Measurements from ENCODE around the gene GYPC. TPM values are rescaled to one million over a fixed set of nuclear protein-coding genes. Genes with fewer than 3 reads are reported as not detected.

The GYPC gene
- total RNA-seq, 1 donor from 2014 or later: 59.9 TPM

DNA sequence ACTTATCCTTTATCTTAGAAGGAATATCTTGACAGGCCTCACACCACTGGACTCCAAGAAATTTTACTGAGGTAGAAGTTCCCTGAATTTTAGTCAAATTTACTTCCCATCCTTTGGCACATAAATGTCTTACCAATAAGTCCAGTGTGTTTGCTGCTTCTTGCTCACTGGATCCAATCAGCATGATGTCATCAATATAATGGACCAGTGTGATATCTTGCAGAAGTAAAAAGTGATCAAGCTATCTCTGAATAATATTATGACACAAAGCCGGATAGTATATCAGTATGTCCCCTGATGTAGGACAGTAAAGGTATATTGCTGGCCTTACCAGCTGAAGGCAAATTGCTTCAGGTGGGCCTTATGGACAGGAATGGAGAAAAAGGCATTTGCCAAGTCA lies 6.9 kb upstream of the GYPC start:
- TF ChIP-seq, protein P1, sequence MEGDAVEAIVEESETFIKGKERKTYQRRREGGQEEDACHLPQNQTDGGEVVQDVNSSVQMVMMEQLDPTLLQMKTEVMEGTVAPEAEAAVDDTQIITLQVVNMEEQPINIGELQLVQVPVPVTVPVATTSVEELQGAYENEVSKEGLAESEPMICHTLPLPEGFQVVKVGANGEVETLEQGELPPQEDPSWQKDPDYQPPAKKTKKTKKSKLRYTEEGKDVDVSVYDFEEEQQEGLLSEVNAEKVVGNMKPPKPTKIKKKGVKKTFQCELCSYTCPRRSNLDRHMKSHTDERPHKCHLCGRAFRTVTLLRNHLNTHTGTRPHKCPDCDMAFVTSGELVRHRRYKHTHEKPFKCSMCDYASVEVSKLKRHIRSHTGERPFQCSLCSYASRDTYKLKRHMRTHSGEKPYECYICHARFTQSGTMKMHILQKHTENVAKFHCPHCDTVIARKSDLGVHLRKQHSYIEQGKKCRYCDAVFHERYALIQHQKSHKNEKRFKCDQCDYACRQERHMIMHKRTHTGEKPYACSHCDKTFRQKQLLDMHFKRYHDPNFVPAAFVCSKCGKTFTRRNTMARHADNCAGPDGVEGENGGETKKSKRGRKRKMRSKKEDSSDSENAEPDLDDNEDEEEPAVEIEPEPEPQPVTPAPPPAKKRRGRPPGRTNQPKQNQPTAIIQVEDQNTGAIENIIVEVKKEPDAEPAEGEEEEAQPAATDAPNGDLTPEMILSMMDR (conservative IDR thresholded peaks at IDR 0.05; ENCODE audit: low read depth, low read length): no peak

DNA sequence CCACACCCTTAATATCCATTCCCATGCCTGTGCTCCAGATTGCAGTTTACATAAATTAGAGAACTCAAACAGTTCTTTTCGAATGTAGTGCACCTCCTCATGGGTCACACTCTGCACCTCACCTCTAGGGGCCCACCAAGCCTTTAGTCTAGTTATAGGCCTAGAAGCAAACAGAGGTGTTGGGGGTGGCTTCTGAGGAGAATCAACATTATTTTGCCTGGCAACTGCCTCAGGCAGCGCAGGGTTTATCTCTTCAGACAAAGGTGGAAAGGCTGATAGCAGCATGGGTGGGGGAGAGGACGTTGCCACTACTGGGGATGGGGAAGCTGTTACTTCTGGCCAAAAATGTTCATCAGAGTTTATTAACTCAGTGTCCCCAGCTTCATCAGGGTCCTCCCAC lies 5.0 kb upstream of the GYPC start:
- no peak for DNase-seq (ENCODE audit: low read depth)
- no peak overlapping the region for H3K4me3 ChIP-seq (ENCODE audit: low read depth, low read length)
- TF ChIP-seq, protein P1 (conservative IDR thresholded peaks at IDR 0.05; ENCODE audit: low read depth, low read length): no peak

More for the DNA sequence above, 6.9 kb upstream of the GYPC start:
- H3K4me3 ChIP-seq (ENCODE audit: low read depth, low read length): no peak overlapping the region
- DNase-seq (ENCODE audit: low read depth): no peak

DNA sequence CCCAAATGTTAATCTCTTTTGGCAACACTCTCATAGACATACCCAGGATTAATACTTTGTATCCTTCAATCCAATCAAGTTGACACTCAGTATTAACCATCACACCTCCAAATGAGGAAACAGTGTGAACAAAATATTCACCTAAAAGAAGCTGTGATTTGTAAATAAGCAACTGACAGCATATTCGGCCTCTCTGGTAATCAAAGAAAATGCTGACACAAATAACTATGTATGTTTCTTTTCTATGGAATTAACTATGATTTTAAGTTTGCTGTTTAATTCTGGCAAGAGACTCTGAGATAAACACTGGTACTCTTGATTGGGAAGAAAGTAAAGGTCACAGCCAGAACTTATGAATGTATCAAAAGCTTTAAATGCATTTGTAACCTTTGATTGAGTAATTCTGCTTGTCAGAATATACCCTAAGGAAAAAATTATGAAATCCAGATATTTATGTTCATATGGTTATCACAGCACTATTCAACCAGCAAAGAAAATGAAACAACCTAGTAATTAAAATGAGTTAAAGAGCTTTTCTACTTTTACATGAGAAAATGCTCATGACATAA lies 3.6 kb upstream of the GYPC start:
- TF ChIP-seq, protein P1 (conservative IDR thresholded peaks at IDR 0.05; ENCODE audit: low read depth, low read length): no peak
- no peak for DNase-seq (ENCODE audit: low read depth)

DNA sequence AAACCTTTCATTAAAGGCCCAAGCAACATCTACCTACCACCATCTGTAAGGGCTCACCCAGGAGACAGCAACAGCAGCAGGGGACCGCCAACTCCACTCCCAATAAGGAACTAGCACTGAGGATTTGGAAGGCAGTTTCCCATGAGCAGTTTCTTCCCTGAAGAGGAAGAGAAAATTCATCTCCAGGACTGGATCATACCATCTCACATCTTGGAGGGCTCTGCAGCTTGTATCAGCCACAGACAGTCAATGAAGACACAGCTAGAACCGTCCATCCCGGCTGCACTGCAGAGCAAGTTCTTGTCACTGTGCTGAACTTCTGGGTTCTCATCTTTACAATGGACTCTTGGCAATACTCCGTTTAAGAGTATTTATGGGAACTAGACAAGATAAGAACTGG lies 2.8 kb upstream of the GYPC start:
- TF ChIP-seq, protein P1 (conservative IDR thresholded peaks at IDR 0.05; ENCODE audit: low read depth, low read length): no peak
- no peak for DNase-seq (ENCODE audit: low read depth)
- H3K4me3 ChIP-seq (ENCODE audit: low read depth, low read length): no peak overlapping the region

More for the DNA sequence above, 3.6 kb upstream of the GYPC start:
- H3K4me3 ChIP-seq (ENCODE audit: low read depth, low read length): no peak overlapping the region

DNA sequence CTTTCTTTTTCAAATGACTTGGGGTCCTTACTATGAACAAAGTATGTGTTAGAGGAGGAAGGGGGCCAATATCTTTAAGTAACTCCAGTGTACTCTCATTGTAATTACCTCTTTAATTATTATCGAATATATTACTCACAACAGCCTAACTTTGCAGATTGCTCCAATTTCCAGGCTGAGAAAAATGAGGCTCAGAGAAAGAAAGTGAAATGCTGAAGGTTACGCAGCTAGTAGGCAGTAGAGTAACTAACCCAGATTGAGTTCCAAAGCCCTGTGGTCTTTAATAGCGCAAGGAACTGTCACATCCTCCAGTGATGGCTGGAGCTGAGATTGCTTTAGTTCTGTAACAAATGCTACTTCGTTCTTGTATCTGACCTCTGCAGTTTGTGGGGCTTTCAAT lies 2.2 kb upstream of the GYPC start:
- H3K4me3 ChIP-seq (ENCODE audit: low read depth, low read length): no peak overlapping the region
- TF ChIP-seq, protein P1 (conservative IDR thresholded peaks at IDR 0.05; ENCODE audit: low read depth, low read length): no peak
- no peak for DNase-seq (ENCODE audit: low read depth)

DNA sequence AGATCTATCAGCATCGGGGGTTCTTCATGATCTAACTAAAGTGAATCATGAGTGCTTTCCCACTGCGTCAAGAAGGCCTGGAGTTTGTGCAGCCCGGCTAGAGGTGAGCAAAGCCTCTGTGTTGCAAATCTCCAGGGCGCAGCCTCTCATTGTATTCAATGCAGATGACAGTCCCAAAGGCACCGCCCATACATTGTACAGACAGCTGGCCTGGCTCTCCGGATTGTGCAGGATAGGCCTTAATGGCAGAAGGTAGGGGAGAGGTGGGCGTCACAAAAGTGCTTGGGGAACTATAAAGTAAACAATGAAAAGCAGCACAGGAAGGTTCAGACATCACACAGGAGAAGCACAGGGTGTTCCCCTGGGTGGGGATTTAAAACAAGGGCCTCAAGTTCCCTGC lies 907 bp upstream of the GYPC start:
- no peak overlapping the region for H3K4me3 ChIP-seq (ENCODE audit: low read depth, low read length)
- DNase-seq (ENCODE audit: low read depth): no peak
- TF ChIP-seq, protein P1 (conservative IDR thresholded peaks at IDR 0.05; ENCODE audit: low read depth, low read length): no peak

DNA sequence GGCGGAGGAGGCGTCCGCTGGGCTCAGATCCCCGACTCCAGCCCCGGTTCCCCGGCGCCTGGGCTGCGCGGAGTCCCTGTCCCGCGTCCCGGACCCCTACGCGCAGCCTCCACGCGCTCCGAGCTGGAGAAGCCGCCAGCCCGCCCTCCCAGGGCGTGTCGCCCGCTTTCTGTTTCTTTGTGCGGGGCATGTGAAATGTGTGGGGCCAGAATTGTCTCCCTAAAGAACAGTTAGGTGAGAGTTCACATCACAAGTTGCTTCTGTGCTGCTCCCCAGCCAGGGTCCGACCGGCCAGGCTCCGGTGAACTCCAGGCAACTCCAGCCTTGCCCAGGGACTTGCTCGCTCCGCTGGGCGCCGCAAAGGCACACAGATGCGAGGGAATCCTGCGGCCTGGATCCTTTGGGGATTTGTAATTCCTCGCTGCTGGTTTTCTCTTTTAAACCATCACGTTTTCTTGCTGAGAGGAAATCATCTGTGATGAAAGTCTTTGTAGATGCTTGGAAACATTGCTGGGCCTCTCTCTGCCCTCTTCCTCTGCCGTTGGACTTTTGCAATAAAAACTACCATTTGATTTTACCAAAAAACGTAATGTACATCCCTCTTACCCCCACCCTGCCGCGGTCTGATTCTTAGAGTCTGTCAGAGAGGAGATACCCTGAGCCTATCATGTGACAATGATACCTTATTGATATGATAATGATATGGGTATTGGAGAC lies 631 bp downstream of the GYPC start:
- H3K4me3 ChIP-seq (ENCODE audit: low read depth, low read length): peak overlapping the region; percentile 63
- no peak for DNase-seq (ENCODE audit: low read depth)
- TF ChIP-seq, protein P1 (conservative IDR thresholded peaks at IDR 0.05; ENCODE audit: low read depth, low read length): no peak

Measured in epithelial cell of proximal tubule (primary cell).